SK-N-DZ (cell line): Measurements from ENCODE around the gene SERPINA6. TPM values are rescaled to one million over a fixed set of nuclear protein-coding genes. Genes with fewer than 3 reads are reported as not detected.
"Not testable (repeated sequence)": the region's sequence is repeated elsewhere in the genome, so short reads cannot be mapped to it uniquely, and the experiment has no call there.

Experiments
- DNase-seq: peaks from one replicate; pipeline ENCODE4 v3.0.0-alpha.2; 2015; ENCODE audit warnings: low spot score
- polyA plus RNA-seq, 2 experiments: library from polyadenylated mRNA; depleted of rRNA; stranded (reverse); fragments of >200 nt; gene quantifications; 2 replicates each; pipeline ENCODE4 v1.2.3, GENCODE V29; 2014

The SERPINA6 gene
- polyA plus RNA-seq (2014; cell fraction: cytosol; rRNA removed), result not detected in 2 replicates
- polyA plus RNA-seq (2014; cell fraction: nucleus; rRNA removed), result not detected in 2 replicates

DNA sequence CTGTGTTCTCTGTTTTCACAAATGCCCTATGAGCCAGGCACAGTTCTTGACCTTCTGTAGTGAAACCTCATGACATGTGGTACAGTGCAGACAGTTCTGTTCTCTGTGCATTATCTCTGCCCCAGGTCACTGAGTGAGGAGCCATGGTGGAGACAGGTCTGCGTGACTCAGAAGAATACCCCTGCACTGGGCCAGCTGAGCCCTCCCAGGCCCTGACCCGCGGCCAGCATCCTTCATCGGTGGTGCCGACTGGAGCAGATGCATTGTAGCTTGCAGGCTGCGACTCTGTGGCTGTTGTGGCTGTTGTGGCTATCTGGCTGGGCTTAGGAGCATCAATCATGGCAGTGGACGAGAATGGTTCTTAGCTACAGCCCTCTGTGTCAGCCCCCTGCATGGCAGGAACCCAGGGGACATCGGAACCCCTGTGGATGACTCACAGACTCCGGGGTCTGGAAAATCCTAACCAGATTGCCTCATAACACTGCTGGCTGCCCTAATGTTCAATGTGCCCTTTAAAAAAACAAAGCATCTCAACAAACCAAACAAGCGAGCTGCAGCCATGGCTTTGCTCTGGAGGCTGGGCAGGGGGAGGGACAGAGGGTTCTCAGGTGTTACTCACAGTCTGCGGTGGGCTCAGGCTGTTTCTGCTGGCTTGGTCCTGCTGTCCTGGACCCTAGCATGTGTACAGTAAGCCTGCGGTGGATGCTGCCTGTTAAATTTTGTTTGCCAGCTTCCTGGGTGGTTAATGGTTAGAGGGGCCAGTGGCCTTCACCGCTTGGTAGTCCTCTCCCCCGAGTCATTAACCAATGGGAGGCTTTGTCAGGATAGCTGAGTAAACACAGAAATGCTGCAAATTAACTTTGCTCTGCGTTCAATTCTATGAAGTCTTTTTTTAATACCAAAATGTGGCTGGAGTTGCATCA, at the start of gene SERPINA6:
Gene SERPINA6, minus strand, starts transcription at position 689 of the 923 bp plus-strand sequence. CDS start 8,688 bp downstream, outside the sequence.
- no peak for DNase-seq

- no peak for DNase-seq
These were observed 49.0 kb upstream of the SERPINA6 start for GRCh38 chr14:94372021-94372605.

DNA sequence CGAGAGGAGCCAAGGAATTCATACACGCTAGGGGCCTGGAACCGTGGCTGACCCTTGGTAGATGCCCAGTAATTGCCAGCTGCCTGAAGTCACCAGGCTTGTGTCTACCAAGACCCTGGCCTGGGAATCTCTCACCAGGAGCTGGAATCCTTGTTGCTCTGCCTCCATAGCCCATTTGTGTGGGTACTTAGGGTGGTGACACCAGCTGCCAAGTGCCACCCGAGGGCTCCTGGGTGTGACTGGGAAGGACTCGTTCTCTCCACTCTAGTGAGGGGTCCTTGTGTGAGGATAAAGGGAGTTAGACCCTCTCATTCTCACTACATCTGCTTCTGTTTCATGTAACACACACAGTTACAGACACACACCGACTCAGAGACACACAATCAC, 47.4 kb upstream of the SERPINA6 start:
- no peak for DNase-seq

DNA sequence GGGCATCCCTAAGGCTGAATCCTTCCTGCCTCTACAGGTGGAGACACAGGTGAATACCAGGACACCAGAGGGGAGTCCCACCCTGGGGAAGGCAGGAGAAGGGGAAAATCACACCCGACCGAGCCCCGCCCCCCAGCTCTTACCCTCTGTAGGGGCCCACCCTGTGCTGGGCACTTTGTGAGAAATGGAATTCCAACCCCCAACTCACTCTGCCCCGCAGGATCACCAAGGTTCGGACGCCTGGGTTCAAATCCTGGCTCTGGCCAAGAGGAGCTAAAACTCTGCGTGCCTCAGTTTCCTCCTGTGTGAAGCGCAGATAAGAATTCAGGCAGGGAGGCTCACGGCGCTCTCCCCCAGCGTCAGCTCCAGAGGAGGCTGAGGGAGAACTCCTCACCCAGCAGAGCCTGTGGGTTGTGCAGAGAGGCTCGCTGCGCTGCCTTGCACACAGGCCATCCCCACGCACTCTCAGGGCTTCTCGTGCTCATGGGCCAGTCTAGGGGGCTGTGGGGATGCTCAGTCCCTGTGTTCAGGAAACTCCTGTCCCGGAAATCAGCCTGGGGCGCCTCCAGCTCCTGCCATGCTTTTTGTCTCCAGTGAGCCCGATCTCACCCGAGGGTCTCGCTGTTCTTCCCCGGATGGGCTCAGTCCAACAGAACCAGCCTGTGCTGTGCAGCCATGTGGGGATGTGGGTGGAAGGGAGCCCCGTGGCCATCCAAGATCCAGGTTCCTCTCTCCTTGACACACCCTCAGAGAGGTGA, 46.8 kb upstream of the SERPINA6 start:
- DNase-seq, result not testable (repeated sequence)

- DNase-seq, result no peak
These were observed 45.8 kb upstream of the SERPINA6 start for GRCh38 chr14:94368956-94369355.

DNA sequence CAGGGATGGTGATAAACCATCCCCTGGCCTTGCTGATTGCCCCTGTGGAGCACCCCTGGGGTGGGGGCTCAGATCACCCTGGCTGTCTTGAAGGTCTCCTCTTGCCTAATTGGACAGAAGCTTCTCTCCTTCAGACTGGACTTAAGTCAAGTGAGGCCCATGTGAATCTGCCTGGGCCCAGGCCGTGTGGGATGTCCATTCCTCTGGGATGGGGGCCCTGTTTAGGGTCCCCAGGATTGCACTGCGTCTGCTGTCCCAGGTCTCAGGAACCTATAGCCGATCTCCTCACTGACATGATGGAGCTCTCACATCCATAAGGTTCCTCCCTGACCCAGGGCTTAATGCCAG, 45.1 kb upstream of the SERPINA6 start:
- DNase-seq, result no peak

GRCh38 chr14:94367347-94368242, 44.5 kb upstream of the SERPINA6 start:
- DNase-seq, result no peak

GRCh38 chr14:94366146-94366915, 43.2 kb upstream of the SERPINA6 start, which contains the start of gene SERPINA2:
Gene SERPINA2 (minus strand): TSS chr14:94366698.
- DNase-seq, result no peak

DNA sequence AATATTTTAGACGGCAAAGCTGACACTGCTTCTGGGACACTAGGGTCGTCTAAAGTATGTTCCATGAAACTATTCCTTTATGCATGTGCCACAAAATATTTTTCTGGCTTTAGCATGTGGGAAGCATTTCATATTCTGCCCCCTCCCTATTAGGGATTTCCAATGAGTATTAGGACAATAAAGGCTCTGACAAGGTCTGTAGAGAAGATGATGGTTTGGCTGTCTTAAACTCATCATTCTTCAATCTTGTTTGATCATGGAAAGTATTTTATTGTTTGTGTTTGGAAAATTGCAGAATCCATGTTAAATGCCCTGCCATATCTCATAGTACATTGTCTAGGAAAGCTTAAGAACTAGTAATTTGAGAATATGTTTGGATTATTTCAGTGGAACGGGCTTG, 42.5 kb upstream of the SERPINA6 start:
- DNase-seq, result no peak

DNA sequence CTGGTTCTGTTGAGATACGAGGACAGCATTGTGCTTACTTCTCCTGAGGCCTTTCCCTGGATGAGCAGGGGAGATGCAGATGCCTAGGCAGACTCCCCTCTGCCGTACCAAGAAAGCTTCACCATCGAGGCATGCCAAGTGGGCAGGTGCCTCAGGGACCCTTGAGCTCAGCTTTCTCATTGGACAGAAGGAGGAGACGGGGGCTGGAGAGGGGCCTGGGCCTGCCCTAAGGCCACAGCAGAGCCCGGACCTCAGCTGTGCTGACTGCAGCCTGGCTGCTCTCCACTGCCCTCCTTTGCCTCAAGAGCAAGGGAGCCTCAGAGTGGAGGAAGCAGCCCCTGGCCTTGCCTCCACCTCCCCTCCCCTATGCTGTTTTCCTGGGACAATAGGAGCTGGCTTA, 41.8 kb upstream of the SERPINA6 start:
- DNase-seq, result no peak

GRCh38 chr14:94364037-94364436, 40.9 kb upstream of the SERPINA6 start:
- DNase-seq, result no peak

DNA sequence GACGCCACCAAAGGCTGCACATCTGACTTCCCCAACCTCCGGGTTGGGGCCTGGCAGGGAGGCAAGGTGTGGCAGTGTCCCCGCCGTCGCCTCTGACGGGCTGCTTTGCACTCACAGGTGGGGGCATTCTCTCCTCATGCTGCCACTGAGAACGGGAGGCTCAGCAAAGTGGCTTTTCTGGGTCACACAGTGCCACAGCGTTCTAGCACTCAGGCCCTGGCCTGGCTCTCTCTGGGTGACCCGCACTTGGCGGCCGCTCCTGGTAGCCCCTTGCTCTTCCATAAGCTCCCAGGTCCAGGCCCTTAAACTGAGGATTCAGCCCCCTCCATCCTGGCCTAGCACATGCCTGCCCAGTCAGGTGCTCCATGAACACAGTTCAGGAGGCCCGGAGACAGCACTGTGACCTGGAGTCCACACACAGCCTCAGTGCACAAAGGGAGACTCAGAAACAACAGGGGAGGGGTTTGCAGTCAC, 40.1 kb upstream of the SERPINA6 start:
- DNase-seq, result no peak

GRCh38 chr14:94362614-94363133, 39.5 kb upstream of the SERPINA6 start:
- no peak for DNase-seq

DNA sequence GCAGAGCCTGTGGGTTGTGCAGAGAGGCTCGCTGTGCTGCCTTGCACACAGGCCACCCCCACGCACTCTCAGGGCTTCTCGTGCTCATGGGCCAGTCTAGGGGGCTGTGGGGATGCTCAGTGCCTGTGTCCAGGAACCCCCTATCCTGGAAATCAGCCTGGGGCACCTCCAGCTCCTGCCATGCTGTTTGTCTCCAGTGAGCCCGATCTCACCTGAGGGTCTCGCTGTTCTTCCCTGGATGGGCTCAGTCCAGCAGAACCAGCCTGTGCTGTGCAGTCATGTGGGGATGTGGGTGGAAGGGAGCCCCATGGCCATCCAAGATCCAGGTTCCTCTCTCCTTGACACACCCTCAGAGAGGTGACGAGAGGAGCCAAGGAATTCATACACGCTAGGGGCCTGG, 38.5 kb upstream of the SERPINA6 start:
- no peak for DNase-seq

- DNase-seq, result no peak
These were observed 37.9 kb upstream of the SERPINA6 start for GRCh38 chr14:94360945-94361565.

GRCh38 chr14:94357166-94357565, 34.0 kb upstream of the SERPINA6 start:
- DNase-seq, result no peak

GRCh38 chr14:94356379-94357056, 33.4 kb upstream of the SERPINA6 start:
- DNase-seq, result no peak

DNA sequence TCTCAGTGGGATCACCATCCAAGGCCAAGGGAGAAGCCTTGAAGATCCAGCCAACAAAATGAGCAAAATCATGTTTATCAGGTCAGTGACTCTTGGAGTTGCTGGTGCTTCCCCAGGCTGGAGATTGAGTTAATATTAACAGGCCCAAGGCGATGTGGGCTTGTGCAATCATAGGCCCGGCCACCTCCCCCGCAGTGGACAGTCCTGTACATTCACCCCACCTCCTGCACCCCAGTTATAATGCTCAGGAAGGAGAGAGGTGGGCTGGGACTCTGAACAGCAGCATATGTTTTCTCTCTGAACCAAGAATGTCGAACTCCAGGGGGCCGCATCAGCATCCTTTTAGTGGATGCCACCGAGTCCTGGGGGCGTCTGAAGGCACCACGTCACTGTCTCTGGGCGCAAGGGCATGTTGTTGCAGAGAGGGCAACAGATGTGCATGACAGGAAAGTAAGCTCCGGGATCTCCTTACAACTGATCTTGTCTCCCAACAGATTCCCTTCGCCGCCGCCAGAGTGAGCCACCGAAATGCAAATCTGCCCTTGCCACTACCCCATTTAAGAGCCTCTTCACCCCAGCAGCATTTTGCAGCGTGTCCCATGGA, 32.2 kb upstream of the SERPINA6 start:
- DNase-seq, result no peak
